ENCODE results near the gene GNAZ. TPM values are rescaled to one million over a fixed set of nuclear protein-coding genes. Genes with fewer than 3 reads are reported as not detected.

GNAZ gene
- polyA plus RNA-seq, 2 of the 4 experiments (the other 2 are of a cell fraction) = 1.9 to 2.5 TPM

DNA sequence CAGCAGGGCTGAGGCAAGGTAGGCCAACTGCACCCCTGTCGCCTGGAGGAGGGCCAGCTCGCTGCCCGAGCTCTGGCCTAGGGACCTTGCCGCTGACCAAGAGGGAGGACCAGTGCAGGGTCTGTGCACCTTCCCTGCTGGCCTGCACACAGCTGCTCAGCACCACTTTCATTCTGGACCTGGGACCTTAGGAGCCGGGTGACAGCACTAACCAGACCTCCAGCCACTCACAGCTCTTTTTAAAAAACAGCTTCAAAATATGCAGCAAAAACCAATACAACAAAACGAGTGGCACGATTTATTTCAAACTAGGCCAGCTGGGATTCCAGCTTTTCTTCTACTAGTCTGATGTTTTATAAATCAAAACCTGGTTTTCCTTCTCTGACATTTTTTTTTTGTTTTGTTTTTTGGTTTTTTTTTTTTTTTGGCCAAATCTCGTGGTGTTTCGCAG, 53.5 kb downstream of the GNAZ start:
- DNase-seq (ENCODE audit: low read depth in 1 of 2, low spot score in 1 of 2) = no peak
- CTCF ChIA-PET = interaction anchor here (1.3 to 9.6 kb wide), 2 partner anchors 9 to 166 kb away, joined by 3 to 144 read pairs; no protein-coding TSS in a partner anchor
- POLR2A ChIA-PET = no interaction called here
- ATAC-seq = no peak
- Histone ChIP-seq H3K4me3 (no peak overlapping the region), H3K4me2 (no peak overlapping the region), H3K4me1 (no peaks in the 10 kb centered on the region), H3K27ac (no peak overlapping the region), H3K9me3 (no peaks in the 10 kb centered on the region)
- no peak for FAIRE-seq
- WGBS (ENCODE audit: missing lambda C conversion rate) = 75% methylated on average over 5 of the region's 9 CpGs
- TF ChIP-seq KDM1A (IDR thresholded peaks at IDR 0.05; ENCODE audit: low read depth) = no peak
- TF ChIP-seq, protein P1, sequence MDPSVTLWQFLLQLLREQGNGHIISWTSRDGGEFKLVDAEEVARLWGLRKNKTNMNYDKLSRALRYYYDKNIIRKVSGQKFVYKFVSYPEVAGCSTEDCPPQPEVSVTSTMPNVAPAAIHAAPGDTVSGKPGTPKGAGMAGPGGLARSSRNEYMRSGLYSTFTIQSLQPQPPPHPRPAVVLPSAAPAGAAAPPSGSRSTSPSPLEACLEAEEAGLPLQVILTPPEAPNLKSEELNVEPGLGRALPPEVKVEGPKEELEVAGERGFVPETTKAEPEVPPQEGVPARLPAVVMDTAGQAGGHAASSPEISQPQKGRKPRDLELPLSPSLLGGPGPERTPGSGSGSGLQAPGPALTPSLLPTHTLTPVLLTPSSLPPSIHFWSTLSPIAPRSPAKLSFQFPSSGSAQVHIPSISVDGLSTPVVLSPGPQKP (IDR thresholded peaks at IDR 0.05; ENCODE audit: low read depth, low read length) = no peak
- no peak for TF ChIP-seq KDM5A (IDR thresholded peaks at IDR 0.05)
- TF ChIP-seq MAZ (IDR thresholded peaks at IDR 0.05; ENCODE audit: borderline replicate concordance, low read depth, low read length) = no peak
- no peak for TF ChIP-seq BHLHE40 (IDR thresholded peaks at IDR 0.05; ENCODE audit: low read depth, low read length)
- no peak for TF ChIP-seq JUNB (IDR thresholded peaks at IDR 0.05)
- TF ChIP-seq HEYL (CRISPR knock-in tag; IDR thresholded peaks at IDR 0.05) = no peak
- TF ChIP-seq POLR2AphosphoS2 (conservative IDR thresholded peaks at IDR 0.05; ENCODE audit: low read length) = no peak
- no peak for TF ChIP-seq MAFK (IDR thresholded peaks at IDR 0.05; ENCODE audit: partially characterized antibody)
- TF ChIP-seq ZSCAN20 (CRISPR knock-in tag; IDR thresholded peaks at IDR 0.05) = no peak
- no peak for TF ChIP-seq FOSB (CRISPR knock-in tag; IDR thresholded peaks at IDR 0.05)

DNA sequence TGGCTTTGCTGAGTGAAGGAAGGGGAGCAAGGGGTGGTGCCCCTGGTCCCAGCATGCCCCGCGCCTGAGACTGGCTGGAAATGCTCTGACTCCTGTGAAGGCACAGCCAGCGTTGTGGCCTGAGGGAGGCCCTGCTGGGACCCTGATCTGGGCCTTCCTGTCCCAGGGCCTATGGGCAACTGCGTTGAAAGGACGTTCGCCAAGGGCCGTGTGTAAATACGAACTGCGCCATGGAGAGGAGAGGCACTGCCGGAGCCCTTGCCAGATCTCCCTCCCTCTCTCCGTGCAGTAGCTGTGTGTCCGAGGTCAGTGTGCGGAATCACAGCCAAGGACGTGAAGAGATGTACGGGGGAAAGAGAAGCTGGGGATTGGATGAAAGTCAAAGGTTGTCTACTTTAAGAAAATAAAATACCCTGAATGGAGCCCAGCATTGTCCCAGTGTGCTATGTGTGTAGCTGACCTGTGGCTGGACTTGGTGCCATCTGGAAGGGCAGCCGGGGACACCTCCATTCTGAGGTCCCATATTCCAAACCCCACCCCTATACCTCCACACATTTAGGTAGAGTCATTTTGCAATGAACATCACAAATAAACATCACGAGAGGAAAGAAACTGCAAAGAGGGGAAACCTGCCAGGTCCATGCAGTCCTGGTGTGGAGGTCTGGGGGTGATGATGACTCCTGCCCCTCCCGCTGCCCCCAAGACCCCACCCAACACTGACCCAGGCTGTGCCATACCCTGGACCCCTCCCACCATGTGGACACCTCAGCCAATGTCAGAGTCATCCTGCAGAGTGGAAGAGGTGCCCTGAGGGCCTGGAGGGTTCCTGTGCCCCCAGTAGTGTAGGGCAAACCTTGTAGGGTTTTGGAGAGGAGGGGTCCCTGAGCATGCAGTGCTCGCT, 54.5 kb downstream of the GNAZ start:
- POLR2A ChIA-PET = no interaction called here
- FAIRE-seq (no peak), DNase-seq (ENCODE audit: low read depth in 1 of 2, low spot score in 1 of 2) (no peak), ATAC-seq (no peak)
- H3K27ac ChIP-seq = no peak overlapping the region
- TF ChIP-seq TFCP2L1 (CRISPR knock-in tag; IDR thresholded peaks at IDR 0.05) (no peak), HOXB13 (CRISPR knock-in tag; IDR thresholded peaks at IDR 0.05; ENCODE audit: low read depth) (no peak), POLR2AphosphoS2 (conservative IDR thresholded peaks at IDR 0.05; ENCODE audit: low read length) (no peak), ESRRA (IDR thresholded peaks at IDR 0.05; ENCODE audit: borderline replicate concordance, low read length) (no peak)
- TF ChIP-seq, protein P2, sequence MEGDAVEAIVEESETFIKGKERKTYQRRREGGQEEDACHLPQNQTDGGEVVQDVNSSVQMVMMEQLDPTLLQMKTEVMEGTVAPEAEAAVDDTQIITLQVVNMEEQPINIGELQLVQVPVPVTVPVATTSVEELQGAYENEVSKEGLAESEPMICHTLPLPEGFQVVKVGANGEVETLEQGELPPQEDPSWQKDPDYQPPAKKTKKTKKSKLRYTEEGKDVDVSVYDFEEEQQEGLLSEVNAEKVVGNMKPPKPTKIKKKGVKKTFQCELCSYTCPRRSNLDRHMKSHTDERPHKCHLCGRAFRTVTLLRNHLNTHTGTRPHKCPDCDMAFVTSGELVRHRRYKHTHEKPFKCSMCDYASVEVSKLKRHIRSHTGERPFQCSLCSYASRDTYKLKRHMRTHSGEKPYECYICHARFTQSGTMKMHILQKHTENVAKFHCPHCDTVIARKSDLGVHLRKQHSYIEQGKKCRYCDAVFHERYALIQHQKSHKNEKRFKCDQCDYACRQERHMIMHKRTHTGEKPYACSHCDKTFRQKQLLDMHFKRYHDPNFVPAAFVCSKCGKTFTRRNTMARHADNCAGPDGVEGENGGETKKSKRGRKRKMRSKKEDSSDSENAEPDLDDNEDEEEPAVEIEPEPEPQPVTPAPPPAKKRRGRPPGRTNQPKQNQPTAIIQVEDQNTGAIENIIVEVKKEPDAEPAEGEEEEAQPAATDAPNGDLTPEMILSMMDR (IDR thresholded peaks at IDR 0.05) = no peak
- TF ChIP-seq, protein P3, sequence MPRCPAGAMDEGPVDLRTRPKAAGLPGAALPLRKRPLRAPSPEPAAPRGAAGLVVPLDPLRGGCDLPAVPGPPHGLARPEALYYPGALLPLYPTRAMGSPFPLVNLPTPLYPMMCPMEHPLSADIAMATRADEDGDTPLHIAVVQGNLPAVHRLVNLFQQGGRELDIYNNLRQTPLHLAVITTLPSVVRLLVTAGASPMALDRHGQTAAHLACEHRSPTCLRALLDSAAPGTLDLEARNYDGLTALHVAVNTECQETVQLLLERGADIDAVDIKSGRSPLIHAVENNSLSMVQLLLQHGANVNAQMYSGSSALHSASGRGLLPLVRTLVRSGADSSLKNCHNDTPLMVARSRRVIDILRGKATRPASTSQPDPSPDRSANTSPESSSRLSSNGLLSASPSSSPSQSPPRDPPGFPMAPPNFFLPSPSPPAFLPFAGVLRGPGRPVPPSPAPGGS (IDR thresholded peaks at IDR 0.05) = no peak
- TF ChIP-seq, protein P4, sequence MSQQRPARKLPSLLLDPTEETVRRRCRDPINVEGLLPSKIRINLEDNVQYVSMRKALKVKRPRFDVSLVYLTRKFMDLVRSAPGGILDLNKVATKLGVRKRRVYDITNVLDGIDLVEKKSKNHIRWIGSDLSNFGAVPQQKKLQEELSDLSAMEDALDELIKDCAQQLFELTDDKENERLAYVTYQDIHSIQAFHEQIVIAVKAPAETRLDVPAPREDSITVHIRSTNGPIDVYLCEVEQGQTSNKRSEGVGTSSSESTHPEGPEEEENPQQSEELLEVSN (IDR thresholded peaks at IDR 0.05; ENCODE audit: borderline replicate concordance, low read depth) = no peak
- WGBS (ENCODE audit: missing lambda C conversion rate) = 77% methylated on average over 11 of the region's 19 CpGs
- no peaks in the 10 kb centered on the region for H3K4me1 ChIP-seq
- no peaks in the 10 kb centered on the region for H3K9me3 ChIP-seq
- H3K4me2 ChIP-seq = no peak overlapping the region
- H3K4me3 ChIP-seq = no peak overlapping the region
- CTCF ChIA-PET = interaction anchor here (1.3 to 9.6 kb wide), 2 partner anchors 10 to 167 kb away, joined by 3 to 144 read pairs; no protein-coding TSS in a partner anchor

Measured in A549 (cell line).